GM21528 (cell line): Measurements from ENCODE around the gene PCNP.
"Not testable (repeated sequence)": the region's sequence is repeated elsewhere in the genome, so short reads cannot be mapped to it uniquely, and the experiment has no call there.

Experiments used
- ATAC-seq: cut with Tn5 transposase; IDR thresholded peaks from one replicate; pipeline ENCODE4 v1.9.1; 2021; ENCODE audit warnings: mild to moderate bottlenecking, moderate library complexity; ENCODE audit not compliant: unreplicated experiment, low FRiP score

The PCNP gene

GRCh38 chr3:101631098-101631796, 57.3 kb downstream of the PCNP start:
- ATAC-seq: no peak

- ATAC-seq: not testable (repeated sequence)
Observed at GRCh38 chr3:101631959-101632358, 58.0 kb downstream of the PCNP start.

GRCh38 chr3:101632586-101632985, 58.6 kb downstream of the PCNP start:
- ATAC-seq: no peak

- no peak for ATAC-seq
Observed at GRCh38 chr3:101633186-101633585, 59.2 kb downstream of the PCNP start.

- no peak for ATAC-seq
Observed at GRCh38 chr3:101634591-101635196, 60.7 kb downstream of the PCNP start.

- no peak for ATAC-seq
Observed at GRCh38 chr3:101635345-101635744, 61.4 kb downstream of the PCNP start.

GRCh38 chr3:101635954-101636798, 62.2 kb downstream of the PCNP start:
- ATAC-seq: peak; percentile 83

GRCh38 chr3:101637451-101637850, 63.5 kb downstream of the PCNP start:
- no peak for ATAC-seq

GRCh38 chr3:101638261-101638745, 64.3 kb downstream of the PCNP start:
- no peak for ATAC-seq

GRCh38 chr3:101639280-101639963, 65.4 kb downstream of the PCNP start:
- no peak for ATAC-seq

- ATAC-seq: no peak
Observed at GRCh38 chr3:101640256-101640655, 66.3 kb downstream of the PCNP start.

GRCh38 chr3:101641397-101642115, 67.6 kb downstream of the PCNP start:
- not testable (repeated sequence) for ATAC-seq

GRCh38 chr3:101642441-101642840, 68.5 kb downstream of the PCNP start:
- ATAC-seq: no peak

GRCh38 chr3:101643009-101643844, 69.2 kb downstream of the PCNP start:
- no peak for ATAC-seq
